GM23338 (cell line): Measurements from ENCODE around the gene PIP5K1A.

Experiments
- EZH2 ChIP-seq: fragments of 200-600 bp; sonication (generic); IDR thresholded peaks from one replicate; pipeline ENCODE4 v1.8.0; 2017; ENCODE audit warnings: antibody characterized with exemption, mild to moderate bottlenecking, low read depth; ENCODE audit not compliant: unreplicated experiment
- POLR2AphosphoS5 ChIP-seq: IDR thresholded peaks from 2 replicates; pipeline ENCODE4 v1.6.1; 2016; ENCODE audit warnings: antibody characterized with exemption, low read depth

- no peak for TF ChIP-seq POLR2AphosphoS5
- TF ChIP-seq EZH2 = no peak
Measured at GRCh38 chr1:151235235-151235634, 36.9 kb downstream of the PIP5K1A start.
